H7 (cell line): ENCODE data around the gene TUBA1A. TPM values are rescaled to one million over a fixed set of nuclear protein-coding genes. Genes with fewer than 3 reads are reported as not detected.
"Not testable (repeated sequence)": the region's sequence is repeated elsewhere in the genome, so short reads cannot be mapped to it uniquely, and the experiment has no call there.

Source experiments
- DNase-seq: peaks from one replicate; pipeline ENCODE4 v3.0.0; 2012
- H3K27me3 ChIP-seq: 2 replicates; pipeline ENCODE4 v1.6.0; 2011; ENCODE audit warnings: mild to moderate bottlenecking, low read length; ENCODE audit not compliant: control insufficient read depth, insufficient read depth
- H3K36me3 ChIP-seq: replicated peaks from 2 replicates; pipeline ENCODE4 v1.5.1; 2011; ENCODE audit warnings: low read length; ENCODE audit not compliant: control insufficient read depth, insufficient read depth
- H3K4me3 ChIP-seq: 2 replicates; pipeline ENCODE4 v1.5.1; 2011; ENCODE audit warnings: low read depth, mild to moderate bottlenecking, control low read depth, low read length, moderate library complexity; ENCODE audit not compliant: insufficient read depth
- total RNA-seq: library from RNA; depleted of rRNA; stranded (reverse); fragments of >200 nt; shearing (Covaris generic); gene quantifications from 2 replicates; pipeline ENCODE4 v1.2.3, GENCODE V29; 2014; rRNA removed

The TUBA1A gene
- total RNA-seq, 1 experiment from 2014 or later = 321 TPM

- H3K4me3 ChIP-seq = no peak overlapping the region
- no peaks in the 10 kb centered on the region for H3K36me3 ChIP-seq
- DNase-seq = no peak
- H3K27me3 ChIP-seq = no peaks in the 10 kb centered on the region
These were observed 42.5 kb downstream of the TUBA1A start for GRCh38 chr12:49146406-49146805.

GRCh38 chr12:49144384-49144783 is 44.5 kb downstream of the TUBA1A start:
- DNase-seq = no peak
- Histone ChIP-seq H3K36me3 (no peaks in the 10 kb centered on the region), H3K4me3 (no peak overlapping the region), H3K27me3 (no peaks in the 10 kb centered on the region)

GRCh38 chr12:49138999-49139398 is 49.9 kb downstream of the TUBA1A start:
- DNase-seq = no peak
- Histone ChIP-seq H3K27me3 (no peaks in the 10 kb centered on the region), H3K4me3 (no peak overlapping the region), H3K36me3 (no peaks in the 10 kb centered on the region)

- Histone ChIP-seq H3K4me3 (no peak overlapping the region), H3K36me3 (no peaks in the 10 kb centered on the region), H3K27me3 (no peaks in the 10 kb centered on the region)
- DNase-seq = no peak
These were observed 50.3 kb downstream of the TUBA1A start for GRCh38 chr12:49138587-49138986.

- Histone ChIP-seq H3K36me3 (no peaks in the 10 kb centered on the region), H3K4me3 (no peak overlapping the region), H3K27me3 (no peaks in the 10 kb centered on the region)
- DNase-seq = no peak
These were observed 51.4 kb downstream of the TUBA1A start for GRCh38 chr12:49137476-49137875.

- H3K4me3 ChIP-seq, H3K36me3 ChIP-seq, H3K27me3 ChIP-seq, DNase-seq: not testable (repeated sequence)
These were observed 51.9 kb downstream of the TUBA1A start for GRCh38 chr12:49136997-49137396.

Other genes starting within 250 kb of the TUBA1A start
- gene ARF3, start 231.6 kb downstream of the TUBA1A start, total RNA-seq = 68.9 and 95.1 TPM in 2 replicates
- gene WNT10B, start 217.3 kb downstream of the TUBA1A start, total RNA-seq = 0.83 and 0.92 TPM in 2 replicates
- not detected in 2 replicates for gene WNT1, start 210.8 kb downstream of the TUBA1A start, total RNA-seq
- 0.10 and 0.30 TPM in 2 replicates for gene DDN, start 189.7 kb downstream of the TUBA1A start, total RNA-seq
- gene PRKAG1, start 170.3 kb downstream of the TUBA1A start, total RNA-seq = 44.2 and 51.1 TPM in 2 replicates
- 16.2 and 20.8 TPM in 2 replicates for gene KMT2D, start 128.3 kb downstream of the TUBA1A start, total RNA-seq
- gene RHEBL1, start 119.1 kb downstream of the TUBA1A start, total RNA-seq = 5.5 and 7.1 TPM in 2 replicates
- not detected in 2 replicates for gene DHH, start 94.3 kb downstream of the TUBA1A start, total RNA-seq
- 63.0 and 75.6 TPM in 2 replicates for gene LMBR1L, start 78.2 kb downstream of the TUBA1A start, total RNA-seq
- gene TUBA1B, start 57.7 kb downstream of the TUBA1A start, total RNA-seq = 3,556 and 4,028 TPM in 2 replicates
- gene TUBA1C, start 76.0 kb upstream of the TUBA1A start, total RNA-seq = 1,301 and 1,698 TPM in 2 replicates
- gene PRPH, start 106.1 kb upstream of the TUBA1A start, total RNA-seq = 2.5 and 5.1 TPM in 2 replicates
- gene TROAP, start 134.2 kb upstream of the TUBA1A start, total RNA-seq = 46.1 and 48.0 TPM in 2 replicates
- gene C1QL4, start 148.1 kb upstream of the TUBA1A start, total RNA-seq = 1.1 and 3.3 TPM in 2 replicates
- 0.15 and 0.35 TPM in 2 replicates for gene DNAJC22, start 157.8 kb upstream of the TUBA1A start, total RNA-seq
- gene SPATS2, start 178.4 kb upstream of the TUBA1A start, total RNA-seq = 30.2 and 31.9 TPM in 2 replicates